ENCODE data around the gene PYGL.
"Not testable (repeated sequence)": the region's sequence is repeated elsewhere in the genome, so short reads cannot be mapped to it uniquely, and the experiment has no call there.

Gene PYGL

GRCh38 chr14:50964683-50965390, 20.6 kb upstream of the PYGL start:
- H3K27me3 ChIP-seq (replicated peaks in 2 of 5; ENCODE audit: control insufficient read depth in 4 of 5, insufficient read depth in 5 of 5, low read length in 4 of 5) = no peaks in the 10 kb centered on the region
- H3K4me3 ChIP-seq (ENCODE audit: control insufficient read depth in 1 of 7, extremely low read depth in 1 of 7, insufficient read depth in 4 of 7, low read depth in 2 of 7, low read length in 6 of 7) = no peak overlapping the region
- H3K36me3 ChIP-seq (ENCODE audit: control insufficient read depth in 4 of 4, insufficient read depth in 4 of 4, low read length in 3 of 4) = no peaks in the 10 kb centered on the region
- ChIA-PET POLR2A (no interaction called here), CTCF (interaction anchor here (0.9 to 2.5 kb wide), 2 partner anchors 11 to 32 kb away, joined by 3 to 16 read pairs; no protein-coding TSS in a partner anchor)
- peak in 1 of 3 donors; percentile 24 for DNase-seq
- H3K9me3 ChIP-seq (ENCODE audit: control extremely low read depth in 1 of 5, control insufficient read depth in 4 of 5, insufficient read depth in 2 of 5, low read depth in 1 of 5, low read length in 4 of 5) = no peaks in the 10 kb centered on the region
- H3K27ac ChIP-seq (ENCODE audit: insufficient read depth in 1 of 2, low read depth in 1 of 2, low read length in 2 of 2, poor library complexity in 1 of 2, severe bottlenecking in 2 of 2) = no peak overlapping the region
- H3K4me1 ChIP-seq (ENCODE audit: control extremely low read depth in 1 of 4, control insufficient read depth in 4 of 4, insufficient read depth in 4 of 4, low read length in 3 of 4) = peaks cover 8 to 47% (median 16%) of the 10 kb centered on the region in 4 experiments
- WGBS (ENCODE audit: insufficient coverage) = 21% methylated on average over 5 of the region's 5 CpGs

DNA sequence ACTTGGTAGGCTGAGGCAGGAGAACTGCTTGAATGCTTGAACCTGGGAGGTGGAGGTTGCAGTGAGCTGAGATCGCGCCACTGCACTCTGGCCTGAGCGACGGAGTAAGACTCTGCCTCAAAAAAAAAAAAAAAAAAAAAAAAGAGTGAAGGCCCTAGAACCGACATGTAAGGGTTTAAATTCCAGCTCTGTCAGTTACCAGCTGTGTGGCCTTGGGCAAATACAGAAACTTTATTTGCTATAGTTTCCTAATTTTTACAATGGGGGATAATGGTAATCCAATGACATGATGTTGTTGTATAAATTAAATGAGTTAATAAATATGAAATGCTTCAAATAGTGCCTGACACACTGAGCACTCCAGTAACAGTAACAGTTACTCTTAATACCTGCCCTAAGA, 19.6 kb upstream of the PYGL start:
- Histone ChIP-seq H3K4me3 (ENCODE audit: control insufficient read depth in 1 of 7, extremely low read depth in 1 of 7, insufficient read depth in 4 of 7, low read depth in 2 of 7, low read length in 6 of 7) (no peak overlapping the region), H3K27ac (ENCODE audit: insufficient read depth in 1 of 2, low read depth in 1 of 2, low read length in 2 of 2, poor library complexity in 1 of 2, severe bottlenecking in 2 of 2) (no peak overlapping the region), H3K4me1 (ENCODE audit: control extremely low read depth in 1 of 4, control insufficient read depth in 4 of 4, insufficient read depth in 4 of 4, low read length in 3 of 4) (peaks cover 8 to 47% (median 16%) of the 10 kb centered on the region in 4 experiments), H3K36me3 (ENCODE audit: control insufficient read depth in 4 of 4, insufficient read depth in 4 of 4, low read length in 3 of 4) (no peaks in the 10 kb centered on the region), H3K27me3 (replicated peaks in 2 of 5; ENCODE audit: control insufficient read depth in 4 of 5, insufficient read depth in 5 of 5, low read length in 4 of 5) (no peaks in the 10 kb centered on the region), H3K9me3 (ENCODE audit: control extremely low read depth in 1 of 5, control insufficient read depth in 4 of 5, insufficient read depth in 2 of 5, low read depth in 1 of 5, low read length in 4 of 5) (no peaks in the 10 kb centered on the region)
- CTCF ChIA-PET = interaction anchor here (1.7 to 2.5 kb wide), 2 partner anchors 10 kb away, joined by 4 to 16 read pairs; no protein-coding TSS in a partner anchor
- 97% methylated on average over 5 of the region's 5 CpGs for WGBS (ENCODE audit: insufficient coverage)
- POLR2A ChIA-PET = no interaction called here
- DNase-seq = no peak

DNA sequence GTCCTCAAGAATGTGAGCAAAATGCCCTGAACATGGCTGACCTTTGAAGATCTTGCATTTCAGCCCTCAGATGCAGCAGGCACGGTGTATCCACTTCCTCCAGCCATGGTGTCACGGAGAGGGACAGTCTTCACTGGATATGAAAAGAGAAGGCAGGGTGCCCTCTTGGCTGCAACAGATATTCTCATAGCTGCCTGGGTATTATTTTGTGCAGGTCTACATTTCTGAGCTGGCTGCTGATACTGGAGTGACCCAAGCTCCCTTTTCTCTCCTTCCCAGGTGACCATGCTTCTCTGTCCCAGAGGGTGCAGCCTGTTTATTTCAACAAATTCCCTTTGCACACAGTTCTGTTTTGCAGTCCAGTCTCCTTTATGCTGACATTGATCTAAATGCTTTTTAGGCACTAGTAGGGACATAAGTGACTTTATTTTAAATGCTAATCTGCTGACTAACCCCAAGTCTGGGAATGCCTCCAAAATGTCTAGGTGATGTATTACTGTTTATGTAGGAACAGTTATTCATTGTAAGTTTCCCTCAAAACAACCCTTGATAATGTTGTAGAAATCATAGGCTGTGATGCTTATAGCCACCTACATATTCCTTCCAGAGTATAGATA, 17.4 kb upstream of the PYGL start:
- CTCF ChIA-PET = interaction anchor here (1.0 kb wide), 2 partner anchors 13 to 134 kb away, joined by 4 to 5 read pairs; partner anchors contain the start of gene TRIM9
- peak overlapping the region in 1 of 2 experiments; percentile 61 for H3K27ac ChIP-seq (ENCODE audit: insufficient read depth in 1 of 2, low read depth in 1 of 2, low read length in 2 of 2, poor library complexity in 1 of 2, severe bottlenecking in 2 of 2)
- peak in 2 of 3 donors; percentile 14 to 44 for DNase-seq

GRCh38 chr14:50957296-50957695, 13.0 kb upstream of the PYGL start:
- H3K27ac ChIP-seq (ENCODE audit: insufficient read depth in 1 of 2, low read depth in 1 of 2, low read length in 2 of 2, poor library complexity in 1 of 2, severe bottlenecking in 2 of 2) = no peak overlapping the region
- no peaks in the 10 kb centered on the region for H3K27me3 ChIP-seq (replicated peaks in 2 of 5; ENCODE audit: control insufficient read depth in 4 of 5, insufficient read depth in 5 of 5, low read length in 4 of 5)
- ChIA-PET POLR2A (no interaction called here), CTCF (interaction anchor here (1.0 to 2.0 kb wide), 5 partner anchors 10 to 261 kb away, joined by 3 to 4 read pairs (median 4); partner anchors contain the start of gene TRIM9)
- H3K36me3 ChIP-seq (ENCODE audit: control insufficient read depth in 4 of 4, insufficient read depth in 4 of 4, low read length in 3 of 4) = no peaks in the 10 kb centered on the region
- no peak overlapping the region for H3K4me3 ChIP-seq (ENCODE audit: control insufficient read depth in 1 of 7, extremely low read depth in 1 of 7, insufficient read depth in 4 of 7, low read depth in 2 of 7, low read length in 6 of 7)
- peak in 2 of 3 donors; percentile 21 to 30 for DNase-seq
- 93% methylated on average over 3 of the region's 3 CpGs for WGBS (ENCODE audit: insufficient coverage)
- H3K4me1 ChIP-seq (ENCODE audit: control extremely low read depth in 1 of 4, control insufficient read depth in 4 of 4, insufficient read depth in 4 of 4, low read length in 3 of 4) = peaks cover 4 to 23% (median 15%) of the 10 kb centered on the region in 4 experiments
- H3K9me3 ChIP-seq (ENCODE audit: control extremely low read depth in 1 of 5, control insufficient read depth in 4 of 5, insufficient read depth in 2 of 5, low read depth in 1 of 5, low read length in 4 of 5) = no peaks in the 10 kb centered on the region

More for the DNA sequence above, 17.4 kb upstream of the PYGL start:
- H3K4me3 ChIP-seq (ENCODE audit: control insufficient read depth in 1 of 7, extremely low read depth in 1 of 7, insufficient read depth in 4 of 7, low read depth in 2 of 7, low read length in 6 of 7) = peak overlapping the region in 4 of 7 experiments; percentile 29 to 68 (median 52)
- H3K27me3 ChIP-seq (replicated peaks in 2 of 5; ENCODE audit: control insufficient read depth in 4 of 5, insufficient read depth in 5 of 5, low read length in 4 of 5) = no peaks in the 10 kb centered on the region
- no peaks in the 10 kb centered on the region for H3K9me3 ChIP-seq (ENCODE audit: control extremely low read depth in 1 of 5, control insufficient read depth in 4 of 5, insufficient read depth in 2 of 5, low read depth in 1 of 5, low read length in 4 of 5)
- no peaks in the 10 kb centered on the region for H3K36me3 ChIP-seq (ENCODE audit: control insufficient read depth in 4 of 4, insufficient read depth in 4 of 4, low read length in 3 of 4)
- POLR2A ChIA-PET = no interaction called here
- 0% methylated on average over 2 of the region's 2 CpGs for WGBS (ENCODE audit: insufficient coverage)
- H3K4me1 ChIP-seq (ENCODE audit: control extremely low read depth in 1 of 4, control insufficient read depth in 4 of 4, insufficient read depth in 4 of 4, low read length in 3 of 4) = peaks cover 2 to 41% (median 14%) of the 10 kb centered on the region in 4 experiments

DNA sequence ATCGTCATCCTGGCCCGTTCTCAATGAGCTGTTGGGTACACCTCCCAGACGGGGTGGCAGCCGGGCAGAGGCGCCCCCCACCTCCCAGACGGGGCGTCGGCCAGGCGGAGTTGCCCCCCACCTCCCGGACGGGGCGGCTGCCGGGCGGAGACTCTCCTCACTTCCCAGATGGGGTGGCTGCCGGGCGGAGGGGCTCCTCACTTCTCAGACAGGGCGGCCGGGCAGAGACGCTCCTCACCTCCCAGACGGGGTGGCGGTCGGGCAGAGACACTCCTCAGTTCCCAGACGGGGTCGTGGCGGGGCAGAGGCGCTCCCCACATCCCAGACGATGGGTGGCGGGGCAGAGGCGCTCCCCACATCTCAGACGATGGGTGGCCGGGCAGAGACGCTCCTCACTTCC, 12.1 kb upstream of the PYGL start:
- peaks cover 3 to 15% (median 11%) of the 10 kb centered on the region in 4 experiments for H3K4me1 ChIP-seq (ENCODE audit: control extremely low read depth in 1 of 4, control insufficient read depth in 4 of 4, insufficient read depth in 4 of 4, low read length in 3 of 4)
- H3K4me3 ChIP-seq (ENCODE audit: control insufficient read depth in 1 of 7, extremely low read depth in 1 of 7, insufficient read depth in 4 of 7, low read depth in 2 of 7, low read length in 6 of 7); DNase-seq; H3K27ac ChIP-seq (ENCODE audit: insufficient read depth in 1 of 2, low read depth in 1 of 2, low read length in 2 of 2, poor library complexity in 1 of 2, severe bottlenecking in 2 of 2); H3K36me3 ChIP-seq (ENCODE audit: control insufficient read depth in 4 of 4, insufficient read depth in 4 of 4, low read length in 3 of 4); H3K27me3 ChIP-seq (replicated peaks in 2 of 5; ENCODE audit: control insufficient read depth in 4 of 5, insufficient read depth in 5 of 5, low read length in 4 of 5); POLR2A ChIA-PET; H3K9me3 ChIP-seq (ENCODE audit: control extremely low read depth in 1 of 5, control insufficient read depth in 4 of 5, insufficient read depth in 2 of 5, low read depth in 1 of 5, low read length in 4 of 5): not testable (repeated sequence)
- CTCF ChIA-PET = interaction anchor here (1.2 kb wide), 1 partner anchor 262 kb away, joined by 4 read pairs; no protein-coding TSS in a partner anchor
- WGBS (ENCODE audit: insufficient coverage) = 96% methylated on average over 19 of the region's 32 CpGs

GRCh38 chr14:50955373-50956043, 11.2 kb upstream of the PYGL start:
- WGBS (ENCODE audit: insufficient coverage) = 100% methylated on average over 5 of the region's 5 CpGs
- H3K36me3 ChIP-seq (ENCODE audit: control insufficient read depth in 4 of 4, insufficient read depth in 4 of 4, low read length in 3 of 4) = no peaks in the 10 kb centered on the region
- H3K27me3 ChIP-seq (replicated peaks in 2 of 5; ENCODE audit: control insufficient read depth in 4 of 5, insufficient read depth in 5 of 5, low read length in 4 of 5) = no peaks in the 10 kb centered on the region
- H3K9me3 ChIP-seq (ENCODE audit: control extremely low read depth in 1 of 5, control insufficient read depth in 4 of 5, insufficient read depth in 2 of 5, low read depth in 1 of 5, low read length in 4 of 5) = no peaks in the 10 kb centered on the region
- H3K4me1 ChIP-seq (ENCODE audit: control extremely low read depth in 1 of 4, control insufficient read depth in 4 of 4, insufficient read depth in 4 of 4, low read length in 3 of 4) = peaks cover 0 to 10% (median 4%) of the 10 kb centered on the region in 4 experiments
- ChIA-PET CTCF (interaction anchor here (0.8 to 4.8 kb wide), 5 partner anchors 9 to 263 kb away, joined by 3 to 20 read pairs (median 4); partner anchors contain the start of gene PYGL), POLR2A (no interaction called here)
- H3K27ac ChIP-seq (ENCODE audit: insufficient read depth in 1 of 2, low read depth in 1 of 2, low read length in 2 of 2, poor library complexity in 1 of 2, severe bottlenecking in 2 of 2) = no peak overlapping the region
- H3K4me3 ChIP-seq (ENCODE audit: control insufficient read depth in 1 of 7, extremely low read depth in 1 of 7, insufficient read depth in 4 of 7, low read depth in 2 of 7, low read length in 6 of 7) = no peak overlapping the region
- DNase-seq = peak in 2 of 3 donors; percentile 17 to 20
